Panc1 (cell line): ENCODE results near the gene ZNF224. TPM values are rescaled to one million over a fixed set of nuclear protein-coding genes. Genes with fewer than 3 reads are reported as not detected.

ENCODE experiments used
- ATAC-seq: fragments of 200-7000 bp; cut with Tn5 transposase; 2 replicates; pipeline ENCODE4 v1.9.1; 2020; ENCODE audit warnings: mild to moderate bottlenecking, moderate library complexity
- BruUV-seq: library from RNA; stranded (reverse); fragments of 400-500 nt; replicated peaks from 2 replicates; lab custom pipeline; 2021; lab: Mats Ljungman, UMichigan
- CTCF ChIA-PET: fragments of 300-600 bp; sonication (Branson Sonifier 250); formaldehyde crosslinking; loops from one replicate; lab custom pipeline; 2022; ENCODE audit warnings: antibody characterized with exemption; lab: Charles Lee
- POLR2A ChIA-PET: fragments of 300-600 bp; sonication (Branson Sonifier 250); formaldehyde crosslinking; loops from one replicate; lab custom pipeline; 2022; ENCODE audit warnings: antibody characterized with exemption; lab: Charles Lee
- DNase-seq: peaks from one replicate; pipeline ENCODE4 v3.0.0-alpha.2; 2010; ENCODE audit warnings: low read depth, low spot score
- H3K27ac ChIP-seq: 2 replicates; pipeline ENCODE4 v1.5.1; 2011; ENCODE audit warnings: mild to moderate bottlenecking, low read length, inconsistent platforms
- H3K27me3 ChIP-seq: fragments of 200-500 bp; sonication (Bioruptor generic); 2 replicates; pipeline ENCODE4 v1.6.0; 2014; ENCODE audit warnings: low read length, inconsistent platforms; ENCODE audit not compliant: control insufficient read depth, insufficient read depth
- H3K36me3 ChIP-seq: fragments of 200-500 bp; sonication (Bioruptor generic); 2 replicates; pipeline ENCODE4 v1.5.1; 2014; ENCODE audit warnings: inconsistent platforms, mild to moderate bottlenecking, low read length, moderate library complexity; ENCODE audit not compliant: control insufficient read depth, insufficient read depth
- H3K4me1 ChIP-seq: 2 replicates; pipeline ENCODE4 v1.5.1; 2011; ENCODE audit warnings: inconsistent platforms, mild to moderate bottlenecking, low read length, moderate library complexity; ENCODE audit not compliant: control insufficient read depth, insufficient read depth
- H3K4me3 ChIP-seq, 2 experiments: 2 replicates each; pipeline ENCODE4 v1.5.1; 2011 to 2012; ENCODE audit warnings: low read depth in 2 of 2, low read length in 2 of 2, mild to moderate bottlenecking in 2 of 2, inconsistent platforms in 1 of 2, moderate library complexity in 1 of 2
- H3K9me3 ChIP-seq: fragments of 200-500 bp; sonication (Bioruptor generic); 2 replicates; pipeline ENCODE4 v1.5.1; 2014; ENCODE audit warnings: low read depth, mild to moderate bottlenecking, inconsistent platforms, low read length, moderate library complexity; ENCODE audit not compliant: control insufficient read depth, insufficient read depth
- POLR2AphosphoS5 ChIP-seq: IDR thresholded peaks from 2 replicates; pipeline ENCODE4 v1.6.1; 2012; ENCODE audit warnings: mild to moderate bottlenecking, low read depth, low read length, moderate library complexity
- SIN3A ChIP-seq: IDR thresholded peaks from 2 replicates; pipeline ENCODE4 v1.6.1; 2012; ENCODE audit warnings: low read depth, mild to moderate bottlenecking, low read length, moderate library complexity, borderline replicate concordance; ENCODE audit not compliant: insufficient read depth
- TCF7L2 ChIP-seq: IDR thresholded peaks from 2 replicates; pipeline ENCODE4 v1.6.1; 2011; ENCODE audit warnings: mild to moderate bottlenecking, low read depth, low read length, inconsistent platforms
- in situ Hi-C: cut with HindIII; loops from 2 replicates; pipeline ENCODE4 v1.10.0; 2016; ENCODE audit warnings: low sequenced_read_pairs, low pct_unique_long_range_greater_than_20kb
- intact Hi-C: fragments of 100-400 bp; cut with micrococcal nuclease; formaldehyde crosslinking; loops from one replicate; pipeline ENCODE4 v1.10.0; 2022; ENCODE audit not compliant: unreplicated experiment
- total RNA-seq: library from RNA; stranded (reverse); gene quantifications from one replicate; pipeline ENCODE4 v1.2.1, GENCODE V29; 2021; ENCODE audit not compliant: unreplicated experiment
- TF ChIP-seq, protein P1 (sequence below): fragments of 450-650 bp; IDR thresholded peaks from 2 replicates; pipeline ENCODE4 v1.5.1; 2017; ENCODE audit warnings: mild to moderate bottlenecking
- TF ChIP-seq, protein P2 (sequence below), 2 experiments: IDR thresholded peaks; 2 replicates each; pipeline ENCODE4 v1.6.1; 2011 to 2012; ENCODE audit warnings: low read depth in 2 of 2, control low read depth in 1 of 2, low read length in 1 of 2, mild to moderate bottlenecking in 1 of 2, moderate library complexity in 1 of 2; ENCODE audit not compliant: insufficient read depth in 1 of 2

ZNF224 gene
- total RNA-seq, 1 experiment from 2014 or later = 13.4 TPM

DNA sequence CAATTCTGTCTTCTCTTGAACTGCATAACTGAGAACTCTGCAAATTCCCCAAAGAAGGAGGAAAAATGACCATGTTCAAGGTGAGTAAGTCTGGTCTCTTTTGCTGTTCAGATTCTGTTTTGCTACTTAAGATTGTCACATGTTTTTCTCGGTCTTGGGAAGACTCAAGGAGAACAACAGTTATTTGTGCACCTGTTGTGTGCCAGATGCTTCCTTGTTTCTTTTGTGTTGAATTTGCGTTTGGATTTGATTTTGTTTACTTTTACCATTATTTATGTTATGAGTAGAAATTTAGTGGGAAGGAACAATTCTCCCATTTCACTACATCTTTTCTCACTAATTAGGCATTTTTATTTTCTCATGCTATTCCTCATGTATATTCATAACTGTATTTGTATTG is 17.8 kb upstream of the ZNF224 start:
- 0 out of 2 replicates have a peak, but pooled peaks cover under 1% of the 10 kb centered on the region for H3K9me3 ChIP-seq

DNA sequence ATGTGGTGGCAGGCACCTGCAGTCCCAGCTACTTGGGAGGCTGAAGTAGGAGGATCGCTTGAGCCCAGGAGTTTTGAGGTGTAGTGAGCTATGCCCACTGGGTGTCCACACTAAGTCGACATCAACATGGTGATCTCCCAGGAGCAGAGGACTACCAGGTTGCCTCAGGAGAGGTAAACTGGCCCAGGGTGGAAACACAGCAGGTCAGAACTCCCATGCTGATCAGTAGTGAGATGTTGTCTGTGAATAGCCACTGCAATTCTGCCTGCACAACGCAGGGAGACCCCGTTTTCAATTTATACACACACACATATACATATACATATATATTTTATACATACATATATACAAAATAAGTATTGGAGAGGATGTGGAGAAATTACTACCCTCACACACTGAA is 2.1 kb upstream of the ZNF224 start:
- H3K27me3 ChIP-seq = no peaks in the 10 kb centered on the region
- in situ Hi-C loops (no loop called here), intact Hi-C loops (no loop called here)
- no peaks in the 10 kb centered on the region; the same call in 1 of the 2 replicates for H3K36me3 ChIP-seq
- BruUV-seq = no TSS peak
- ATAC-seq (no peak), DNase-seq (no peak)
- H3K27ac ChIP-seq = no peak overlapping the region
- no peak overlapping the region for H3K4me3 ChIP-seq
- CTCF ChIA-PET = no interaction called here
- TF ChIP-seq POLR2AphosphoS5 (no peak), TCF7L2 (no peak), SIN3A (no peak)
- TF ChIP-seq, protein P1, sequence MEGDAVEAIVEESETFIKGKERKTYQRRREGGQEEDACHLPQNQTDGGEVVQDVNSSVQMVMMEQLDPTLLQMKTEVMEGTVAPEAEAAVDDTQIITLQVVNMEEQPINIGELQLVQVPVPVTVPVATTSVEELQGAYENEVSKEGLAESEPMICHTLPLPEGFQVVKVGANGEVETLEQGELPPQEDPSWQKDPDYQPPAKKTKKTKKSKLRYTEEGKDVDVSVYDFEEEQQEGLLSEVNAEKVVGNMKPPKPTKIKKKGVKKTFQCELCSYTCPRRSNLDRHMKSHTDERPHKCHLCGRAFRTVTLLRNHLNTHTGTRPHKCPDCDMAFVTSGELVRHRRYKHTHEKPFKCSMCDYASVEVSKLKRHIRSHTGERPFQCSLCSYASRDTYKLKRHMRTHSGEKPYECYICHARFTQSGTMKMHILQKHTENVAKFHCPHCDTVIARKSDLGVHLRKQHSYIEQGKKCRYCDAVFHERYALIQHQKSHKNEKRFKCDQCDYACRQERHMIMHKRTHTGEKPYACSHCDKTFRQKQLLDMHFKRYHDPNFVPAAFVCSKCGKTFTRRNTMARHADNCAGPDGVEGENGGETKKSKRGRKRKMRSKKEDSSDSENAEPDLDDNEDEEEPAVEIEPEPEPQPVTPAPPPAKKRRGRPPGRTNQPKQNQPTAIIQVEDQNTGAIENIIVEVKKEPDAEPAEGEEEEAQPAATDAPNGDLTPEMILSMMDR = no peak
- TF ChIP-seq, protein P2, sequence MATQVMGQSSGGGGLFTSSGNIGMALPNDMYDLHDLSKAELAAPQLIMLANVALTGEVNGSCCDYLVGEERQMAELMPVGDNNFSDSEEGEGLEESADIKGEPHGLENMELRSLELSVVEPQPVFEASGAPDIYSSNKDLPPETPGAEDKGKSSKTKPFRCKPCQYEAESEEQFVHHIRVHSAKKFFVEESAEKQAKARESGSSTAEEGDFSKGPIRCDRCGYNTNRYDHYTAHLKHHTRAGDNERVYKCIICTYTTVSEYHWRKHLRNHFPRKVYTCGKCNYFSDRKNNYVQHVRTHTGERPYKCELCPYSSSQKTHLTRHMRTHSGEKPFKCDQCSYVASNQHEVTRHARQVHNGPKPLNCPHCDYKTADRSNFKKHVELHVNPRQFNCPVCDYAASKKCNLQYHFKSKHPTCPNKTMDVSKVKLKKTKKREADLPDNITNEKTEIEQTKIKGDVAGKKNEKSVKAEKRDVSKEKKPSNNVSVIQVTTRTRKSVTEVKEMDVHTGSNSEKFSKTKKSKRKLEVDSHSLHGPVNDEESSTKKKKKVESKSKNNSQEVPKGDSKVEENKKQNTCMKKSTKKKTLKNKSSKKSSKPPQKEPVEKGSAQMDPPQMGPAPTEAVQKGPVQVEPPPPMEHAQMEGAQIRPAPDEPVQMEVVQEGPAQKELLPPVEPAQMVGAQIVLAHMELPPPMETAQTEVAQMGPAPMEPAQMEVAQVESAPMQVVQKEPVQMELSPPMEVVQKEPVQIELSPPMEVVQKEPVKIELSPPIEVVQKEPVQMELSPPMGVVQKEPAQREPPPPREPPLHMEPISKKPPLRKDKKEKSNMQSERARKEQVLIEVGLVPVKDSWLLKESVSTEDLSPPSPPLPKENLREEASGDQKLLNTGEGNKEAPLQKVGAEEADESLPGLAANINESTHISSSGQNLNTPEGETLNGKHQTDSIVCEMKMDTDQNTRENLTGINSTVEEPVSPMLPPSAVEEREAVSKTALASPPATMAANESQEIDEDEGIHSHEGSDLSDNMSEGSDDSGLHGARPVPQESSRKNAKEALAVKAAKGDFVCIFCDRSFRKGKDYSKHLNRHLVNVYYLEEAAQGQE (IDR thresholded peaks at IDR 0.05; ENCODE audit: insufficient read depth in 1 of 2, low read depth in 2 of 2, low read length in 1 of 2) = no peak
- H3K9me3 ChIP-seq = no peaks in the 10 kb centered on the region
- no peaks in the 10 kb centered on the region for H3K4me1 ChIP-seq
- POLR2A ChIA-PET = no interaction called here

More for the DNA sequence above, 17.8 kb upstream of the ZNF224 start:
- no peaks in the 10 kb centered on the region; the same call in 1 of the 2 replicates for H3K36me3 ChIP-seq
- DNase-seq (no peak), ATAC-seq (no peak)
- BruUV-seq = no TSS peak
- no peaks in the 10 kb centered on the region for H3K4me1 ChIP-seq
- no peak overlapping the region for H3K27ac ChIP-seq
- intact Hi-C loops (no loop called here), in situ Hi-C loops (no loop called here)
- no peak overlapping the region for H3K4me3 ChIP-seq
- no peak for TF ChIP-seq SIN3A
- TF ChIP-seq, protein P1 = no peak
- no peak for TF ChIP-seq POLR2AphosphoS5
- TF ChIP-seq TCF7L2 = no peak
- H3K27me3 ChIP-seq = no peaks in the 10 kb centered on the region
- ChIA-PET POLR2A (no interaction called here), CTCF (no interaction called here)
